Measurements from ENCODE around the gene MYB. TPM values are rescaled to one million over a fixed set of nuclear protein-coding genes. Genes with fewer than 3 reads are reported as not detected.

MYB gene
- total RNA-seq, 2 donors from 2014 or later, result 4.3 to 7.2 TPM

DNA sequence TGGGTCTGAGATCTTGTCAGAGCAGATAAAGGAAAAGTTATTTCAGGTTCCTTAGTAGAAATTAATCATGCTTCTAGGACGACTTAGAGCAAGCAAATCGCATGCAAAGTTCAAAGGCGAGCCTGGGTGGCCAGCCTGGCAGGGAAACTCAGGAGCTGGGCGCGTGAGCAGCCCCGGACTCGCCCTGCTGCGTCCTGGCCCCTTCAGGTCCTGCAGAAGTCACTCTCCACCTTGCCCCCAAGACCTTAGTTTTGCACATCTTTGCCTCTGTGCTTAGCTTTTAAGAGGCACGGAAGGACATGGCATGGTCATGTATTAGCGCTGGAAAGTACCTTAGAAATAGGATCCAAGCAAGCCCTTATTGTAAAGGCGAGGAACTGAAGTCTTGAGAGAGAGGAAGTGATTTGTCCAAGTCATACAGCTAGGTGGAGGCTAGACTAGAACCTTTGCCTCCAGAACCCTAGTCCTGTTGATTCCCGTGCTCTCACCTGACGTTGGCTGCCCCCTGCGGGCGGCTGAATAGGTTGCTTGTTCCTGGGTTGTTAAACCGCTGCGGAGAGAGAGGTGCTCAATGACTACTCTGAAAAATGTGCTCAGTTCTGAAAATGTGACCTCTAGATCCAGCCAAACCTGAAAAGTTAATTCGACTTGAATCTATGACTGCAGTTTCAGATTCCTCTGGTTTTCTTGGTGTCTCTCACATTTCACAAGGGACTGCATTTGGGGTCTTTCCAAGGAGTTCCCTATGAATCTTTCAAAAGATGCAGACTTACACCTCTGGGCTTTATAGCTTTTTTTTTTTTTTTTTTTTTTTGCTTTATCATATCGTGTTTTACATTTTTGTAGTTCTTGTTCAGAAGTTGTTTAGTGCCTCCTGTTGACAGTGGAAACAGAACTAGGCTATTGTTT, 2.7 kb downstream of the MYB start:
- no peaks in the 10 kb centered on the region for H3K27me3 ChIP-seq (replicated peaks; ENCODE audit: insufficient read depth)
- peak overlapping the region; percentile 42 to 52 for H3K4me3 ChIP-seq
- no peaks in the 10 kb centered on the region for H3K36me3 ChIP-seq
- peak; percentile 40 for DNase-seq (ENCODE audit: low spot score)
- 10% methylated on average over 19 of the region's 19 CpGs for WGBS
- no peaks in the 10 kb centered on the region for H3K9me3 ChIP-seq
- no peak overlapping the region for H3K27ac ChIP-seq
- TF ChIP-seq, protein P1, sequence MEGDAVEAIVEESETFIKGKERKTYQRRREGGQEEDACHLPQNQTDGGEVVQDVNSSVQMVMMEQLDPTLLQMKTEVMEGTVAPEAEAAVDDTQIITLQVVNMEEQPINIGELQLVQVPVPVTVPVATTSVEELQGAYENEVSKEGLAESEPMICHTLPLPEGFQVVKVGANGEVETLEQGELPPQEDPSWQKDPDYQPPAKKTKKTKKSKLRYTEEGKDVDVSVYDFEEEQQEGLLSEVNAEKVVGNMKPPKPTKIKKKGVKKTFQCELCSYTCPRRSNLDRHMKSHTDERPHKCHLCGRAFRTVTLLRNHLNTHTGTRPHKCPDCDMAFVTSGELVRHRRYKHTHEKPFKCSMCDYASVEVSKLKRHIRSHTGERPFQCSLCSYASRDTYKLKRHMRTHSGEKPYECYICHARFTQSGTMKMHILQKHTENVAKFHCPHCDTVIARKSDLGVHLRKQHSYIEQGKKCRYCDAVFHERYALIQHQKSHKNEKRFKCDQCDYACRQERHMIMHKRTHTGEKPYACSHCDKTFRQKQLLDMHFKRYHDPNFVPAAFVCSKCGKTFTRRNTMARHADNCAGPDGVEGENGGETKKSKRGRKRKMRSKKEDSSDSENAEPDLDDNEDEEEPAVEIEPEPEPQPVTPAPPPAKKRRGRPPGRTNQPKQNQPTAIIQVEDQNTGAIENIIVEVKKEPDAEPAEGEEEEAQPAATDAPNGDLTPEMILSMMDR (IDR thresholded peaks at IDR 0.05), result peak in 3 of 4 experiments; percentile 20 to 37 (median 35)
- no peak for TF ChIP-seq POLR2A (IDR thresholded peaks at IDR 0.05)
- intact Hi-C loops (cut with DNase I), result no loop called here
- peaks cover 6% of the 10 kb centered on the region for H3K4me1 ChIP-seq (replicated peaks)

DNA sequence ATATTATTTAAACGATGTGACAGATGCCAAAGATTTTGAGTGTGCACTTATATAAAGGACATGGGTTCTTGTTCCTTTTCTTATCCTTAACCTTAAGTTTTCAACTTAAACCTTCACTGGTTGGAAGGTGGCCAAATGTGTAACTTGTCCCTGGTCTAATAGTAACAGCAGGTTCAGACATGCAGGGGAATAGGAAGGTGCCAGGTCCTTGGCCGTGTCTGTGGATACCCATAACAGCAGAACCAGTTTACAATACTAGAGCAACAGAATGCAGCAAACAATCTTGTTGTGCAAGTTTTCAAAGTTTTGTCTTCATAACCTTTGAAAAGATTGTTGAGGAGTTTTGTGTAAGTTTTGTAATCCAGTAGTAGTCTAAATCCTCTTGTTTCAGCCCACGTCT, 4.4 kb downstream of the MYB start:
- intact Hi-C loops (cut with DNase I), result no loop called here
- Histone ChIP-seq H3K4me3 (no peak overlapping the region), H3K36me3 (no peaks in the 10 kb centered on the region), H3K27me3 (replicated peaks; ENCODE audit: insufficient read depth) (no peaks in the 10 kb centered on the region), H3K4me1 (replicated peaks) (peaks cover 6% of the 10 kb centered on the region), H3K9me3 (no peaks in the 10 kb centered on the region), H3K27ac (no peak overlapping the region)
- no peak for TF ChIP-seq POLR2A (IDR thresholded peaks at IDR 0.05)
- peak; percentile 24 for TF ChIP-seq POLR2AphosphoS5 (IDR thresholded peaks at IDR 0.05)
- WGBS, result 41% methylated on average over 3 of the region's 3 CpGs
- peak; percentile 50 for DNase-seq (ENCODE audit: low spot score)

DNA sequence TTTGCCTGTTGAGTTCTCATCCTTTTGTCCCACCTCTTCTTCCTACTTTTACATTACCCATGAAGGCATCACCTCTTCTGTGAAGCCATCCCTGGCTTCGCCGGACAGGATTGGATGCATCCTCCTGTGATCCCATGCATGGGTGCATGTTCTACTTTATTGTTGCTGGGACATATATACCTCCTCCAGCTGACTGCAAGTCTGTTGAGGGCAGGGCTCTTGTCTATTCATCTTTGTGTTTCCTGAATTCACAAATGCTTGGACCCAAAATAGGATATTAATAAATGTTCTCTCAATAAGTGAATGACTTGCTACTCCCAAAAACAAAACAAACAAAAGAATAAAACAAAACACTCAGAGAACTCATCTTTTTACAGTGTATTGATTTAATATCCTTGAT, 5.1 kb downstream of the MYB start:
- no peak overlapping the region for H3K27ac ChIP-seq
- DNase-seq (ENCODE audit: low spot score), result no peak
- peaks cover 6% of the 10 kb centered on the region for H3K4me1 ChIP-seq (replicated peaks)
- no peaks in the 10 kb centered on the region for H3K36me3 ChIP-seq
- intact Hi-C loops (cut with DNase I), result no loop called here
- H3K9me3 ChIP-seq, result no peaks in the 10 kb centered on the region
- TF ChIP-seq POLR2A (IDR thresholded peaks at IDR 0.05), result no peak
- TF ChIP-seq, protein P1 (IDR thresholded peaks at IDR 0.05), result no peak
- TF ChIP-seq POLR2AphosphoS5 (IDR thresholded peaks at IDR 0.05), result no peak
- H3K4me3 ChIP-seq, result no peak overlapping the region
- no peaks in the 10 kb centered on the region for H3K27me3 ChIP-seq (replicated peaks; ENCODE audit: insufficient read depth)
- WGBS, result 92% methylated on average over 2 of the region's 2 CpGs

DNA sequence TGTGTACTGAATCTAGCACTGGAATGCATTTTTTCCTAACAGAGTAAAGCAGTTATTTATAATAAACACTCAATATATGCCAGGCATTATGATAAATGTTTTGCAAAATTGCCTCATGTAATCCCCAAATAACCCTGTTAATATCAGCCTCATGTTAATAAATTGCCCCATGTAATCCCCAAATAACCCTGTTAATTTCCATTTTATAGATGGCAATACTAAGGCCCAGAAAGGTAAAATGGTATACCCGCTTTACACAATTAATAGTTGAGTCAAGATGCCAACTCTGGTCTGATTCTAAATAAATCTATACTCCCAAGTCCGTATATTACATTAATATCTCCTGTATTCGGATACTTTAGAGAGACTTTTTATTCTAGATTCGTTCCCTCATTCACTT, 6.3 kb downstream of the MYB start:
- DNase-seq (ENCODE audit: low spot score), result no peak
- no peak overlapping the region for H3K27ac ChIP-seq
- 90% methylated on average over 4 of the region's 4 CpGs for WGBS
- H3K36me3 ChIP-seq, result no peaks in the 10 kb centered on the region
- H3K9me3 ChIP-seq, result no peaks in the 10 kb centered on the region
- peaks cover 6% of the 10 kb centered on the region for H3K4me1 ChIP-seq (replicated peaks)
- no peak for TF ChIP-seq POLR2AphosphoS5 (IDR thresholded peaks at IDR 0.05)
- no peak for TF ChIP-seq POLR2A (IDR thresholded peaks at IDR 0.05)
- TF ChIP-seq, protein P1 (IDR thresholded peaks at IDR 0.05), result no peak
- H3K27me3 ChIP-seq (replicated peaks; ENCODE audit: insufficient read depth), result no peaks in the 10 kb centered on the region
- H3K4me3 ChIP-seq, result no peak overlapping the region
- intact Hi-C loops (cut with DNase I), result no loop called here

- TF ChIP-seq, protein P1 (IDR thresholded peaks at IDR 0.05), result no peak
- TF ChIP-seq POLR2A (IDR thresholded peaks at IDR 0.05), result no peak
- no peak for TF ChIP-seq POLR2AphosphoS5 (IDR thresholded peaks at IDR 0.05)
- no peaks in the 10 kb centered on the region for H3K27me3 ChIP-seq (replicated peaks; ENCODE audit: insufficient read depth)
These were observed 7.6 kb downstream of the MYB start for GRCh38 chr6:135188718-135189117.

More at GRCh38 chr6:135188718-135189117, 7.6 kb downstream of the MYB start:
- intact Hi-C loops (cut with DNase I), result no loop called here
- Histone ChIP-seq H3K27ac (no peak overlapping the region), H3K9me3 (no peaks in the 10 kb centered on the region), H3K4me3 (no peak overlapping the region), H3K36me3 (no peaks in the 10 kb centered on the region), H3K4me1 (replicated peaks) (peaks cover under 1% of the 10 kb centered on the region)
- 100% methylated on average over 2 of the region's 2 CpGs for WGBS
- DNase-seq (ENCODE audit: low spot score), result no peak

Data from prostate gland (tissue), 2 donors.